ENCODE measurements around the gene P2RY6.

DNA sequence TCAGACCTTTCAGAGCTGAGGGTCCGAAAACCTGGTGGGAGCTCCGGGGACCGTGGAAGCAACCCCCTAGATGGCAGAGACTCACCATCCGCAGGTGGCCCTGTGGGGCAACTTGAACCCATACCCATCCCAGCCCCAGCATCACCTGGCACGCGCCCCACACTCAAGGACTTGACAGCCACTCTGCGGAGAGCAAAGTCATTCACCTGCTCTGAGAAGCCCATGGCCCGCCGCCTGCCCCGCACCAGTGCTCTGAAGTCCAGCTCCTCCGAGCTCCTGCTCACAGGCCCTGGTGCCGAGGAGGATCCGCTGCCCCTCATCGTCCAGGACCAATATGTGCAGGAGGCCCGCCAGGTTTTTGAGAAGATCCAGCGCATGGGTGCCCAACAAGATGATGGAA, 37.9 kb downstream of the P2RY6 start:
- TF ChIP-seq CTCF (IDR thresholded peaks at IDR 0.05) (no peak), POLR2A (IDR thresholded peaks at IDR 0.05) (no peak)
